ENCODE results near the gene GPC3.
A peak's percentile ranks its signal among the peaks of the same experiment; 100 is the strongest.
"Not testable (repeated sequence)": the region's sequence is repeated elsewhere in the genome, so short reads cannot be mapped to it uniquely, and the experiment has no call there.

Gene GPC3

GRCh38 chrX:133745349-133745748 lies 240.0 kb downstream of the GPC3 start:
- no peak for TF ChIP-seq CTCF (conservative IDR thresholded peaks at IDR 0.05; ENCODE audit: low read length)
- H3K4me3 ChIP-seq (ENCODE audit: low read length): no peak overlapping the region
- no peak for DNase-seq (ENCODE audit: low read depth)

DNA sequence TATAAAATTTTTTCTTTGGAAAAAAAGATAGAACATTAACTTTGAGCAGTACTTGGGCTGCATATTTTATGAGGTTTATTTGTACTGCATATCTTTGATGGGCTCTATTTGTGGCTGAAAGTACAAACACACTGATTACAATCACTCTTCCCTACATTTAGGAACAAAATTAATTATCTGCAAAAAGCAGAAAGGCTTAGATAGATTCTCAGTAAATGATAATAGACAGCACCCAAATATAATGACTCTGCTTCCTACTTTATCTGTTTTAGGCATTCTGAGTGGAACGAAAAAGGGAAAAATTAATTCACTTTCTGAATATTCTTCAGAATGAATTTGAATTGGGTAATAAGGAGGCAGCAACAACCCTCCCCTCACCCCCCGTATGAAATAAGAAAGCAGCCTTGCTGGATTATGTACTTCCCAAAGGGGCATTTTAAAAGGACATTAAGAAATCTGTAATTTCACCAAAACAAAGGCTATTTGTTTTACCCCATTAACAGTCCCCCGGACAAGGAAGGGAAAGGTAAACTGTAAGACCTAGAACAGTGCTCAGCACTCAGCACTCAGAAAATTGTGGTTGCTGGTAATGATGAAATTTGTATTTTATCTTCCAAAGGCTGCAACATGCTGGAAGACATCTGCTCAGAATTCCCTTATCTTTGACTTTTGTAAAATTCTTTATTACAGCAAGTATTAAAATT lies 242.6 kb downstream of the GPC3 start:
- no peak for DNase-seq (ENCODE audit: low read depth)
- no peak for TF ChIP-seq CTCF (conservative IDR thresholded peaks at IDR 0.05; ENCODE audit: low read length)
- H3K4me3 ChIP-seq (ENCODE audit: low read length): no peak overlapping the region

DNA sequence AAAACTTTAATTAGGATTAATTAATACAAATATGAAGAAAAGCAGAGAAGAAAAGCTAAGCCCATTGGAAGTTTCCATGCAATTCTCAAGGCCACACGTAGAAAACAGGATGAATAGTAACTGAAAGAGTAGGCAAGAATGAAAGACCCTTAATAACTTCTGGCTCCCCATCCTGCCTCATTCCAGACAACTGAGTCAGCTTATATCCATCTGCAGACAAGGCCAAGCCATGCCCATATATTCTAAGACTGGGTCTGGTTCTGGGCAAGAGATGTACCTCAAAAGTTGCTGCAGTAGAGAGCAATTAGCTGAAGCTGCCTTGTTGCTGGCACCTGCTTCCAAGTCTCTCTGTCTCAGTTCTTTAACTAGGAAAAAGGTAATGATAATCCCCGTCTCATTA lies 244.1 kb downstream of the GPC3 start:
- no peak for TF ChIP-seq CTCF (conservative IDR thresholded peaks at IDR 0.05; ENCODE audit: low read length)
- H3K4me3 ChIP-seq (ENCODE audit: low read length): no peak overlapping the region
- DNase-seq (ENCODE audit: low read depth): peak; percentile 10

- H3K4me3 ChIP-seq (ENCODE audit: low read length): no peak overlapping the region
- DNase-seq (ENCODE audit: low read depth): no peak
Measured at GRCh38 chrX:133726642-133727041, 258.8 kb downstream of the GPC3 start.

GRCh38 chrX:133726211-133726630 lies 259.2 kb downstream of the GPC3 start:
- DNase-seq (ENCODE audit: low read depth): peak; percentile 41
- no peak for TF ChIP-seq CTCF (conservative IDR thresholded peaks at IDR 0.05; ENCODE audit: low read length)
- H3K4me3 ChIP-seq (ENCODE audit: low read length): no peak overlapping the region

More at GRCh38 chrX:133726642-133727041, 258.8 kb downstream of the GPC3 start:
- TF ChIP-seq CTCF (conservative IDR thresholded peaks at IDR 0.05; ENCODE audit: low read length): no peak

GRCh38 chrX:133723930-133724329 lies 261.5 kb downstream of the GPC3 start:
- TF ChIP-seq CTCF (conservative IDR thresholded peaks at IDR 0.05; ENCODE audit: low read length): no peak
- no peak overlapping the region for H3K4me3 ChIP-seq (ENCODE audit: low read length)
- no peak for DNase-seq (ENCODE audit: low read depth)

- DNase-seq (ENCODE audit: low read depth): no peak
- TF ChIP-seq CTCF (conservative IDR thresholded peaks at IDR 0.05; ENCODE audit: low read length): no peak
- H3K4me3 ChIP-seq (ENCODE audit: low read length): no peak overlapping the region
Measured at GRCh38 chrX:133722756-133723155, 262.6 kb downstream of the GPC3 start.

GRCh38 chrX:133720269-133720668 lies 265.1 kb downstream of the GPC3 start:
- DNase-seq (ENCODE audit: low read depth); H3K4me3 ChIP-seq (ENCODE audit: low read length): not testable (repeated sequence)
